PC-9 (cell line): ENCODE data around the gene CCDC192.

ENCODE experiments used
- EZH2 ChIP-seq: fragments of 200-600 bp; sonication (generic); IDR thresholded peaks from 2 replicates; pipeline ENCODE4 v1.8.0; 2017; ENCODE audit warnings: antibody characterized with exemption, low read depth
- TF ChIP-seq, protein P1 (sequence below): fragments of 200-600 bp; sonication (generic); conservative IDR thresholded peaks from 2 replicates; pipeline ENCODE4 v1.6.1; 2017; ENCODE audit warnings: mixed run types, antibody characterized with exemption, mild to moderate bottlenecking, moderate library complexity

DNA sequence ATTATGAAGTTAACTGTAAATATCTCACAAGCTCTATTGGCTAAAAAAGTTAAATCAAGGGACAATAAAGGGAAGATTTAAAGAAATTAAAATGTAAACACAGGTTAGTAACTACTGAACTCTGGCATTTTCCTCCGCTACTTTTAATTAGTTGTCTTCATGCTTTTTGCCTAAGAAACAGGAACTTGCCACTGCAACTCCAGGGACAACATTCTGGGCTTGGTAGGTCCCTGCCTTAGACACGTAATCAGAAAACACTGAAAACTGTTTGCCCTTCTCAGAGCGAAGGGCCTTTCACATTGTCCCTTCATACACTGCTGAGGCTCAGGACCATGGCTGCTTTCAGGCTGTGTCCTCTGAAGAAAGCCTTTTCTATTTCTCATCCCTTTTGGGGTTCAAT is 118.7 kb downstream of the CCDC192 start:
- TF ChIP-seq, protein P1, sequence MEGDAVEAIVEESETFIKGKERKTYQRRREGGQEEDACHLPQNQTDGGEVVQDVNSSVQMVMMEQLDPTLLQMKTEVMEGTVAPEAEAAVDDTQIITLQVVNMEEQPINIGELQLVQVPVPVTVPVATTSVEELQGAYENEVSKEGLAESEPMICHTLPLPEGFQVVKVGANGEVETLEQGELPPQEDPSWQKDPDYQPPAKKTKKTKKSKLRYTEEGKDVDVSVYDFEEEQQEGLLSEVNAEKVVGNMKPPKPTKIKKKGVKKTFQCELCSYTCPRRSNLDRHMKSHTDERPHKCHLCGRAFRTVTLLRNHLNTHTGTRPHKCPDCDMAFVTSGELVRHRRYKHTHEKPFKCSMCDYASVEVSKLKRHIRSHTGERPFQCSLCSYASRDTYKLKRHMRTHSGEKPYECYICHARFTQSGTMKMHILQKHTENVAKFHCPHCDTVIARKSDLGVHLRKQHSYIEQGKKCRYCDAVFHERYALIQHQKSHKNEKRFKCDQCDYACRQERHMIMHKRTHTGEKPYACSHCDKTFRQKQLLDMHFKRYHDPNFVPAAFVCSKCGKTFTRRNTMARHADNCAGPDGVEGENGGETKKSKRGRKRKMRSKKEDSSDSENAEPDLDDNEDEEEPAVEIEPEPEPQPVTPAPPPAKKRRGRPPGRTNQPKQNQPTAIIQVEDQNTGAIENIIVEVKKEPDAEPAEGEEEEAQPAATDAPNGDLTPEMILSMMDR: no peak
- TF ChIP-seq EZH2: no peak
